HL-60/S4 treated with retinoic acid at 250 ng/mL for 4 days and 3 days (cell line): ENCODE results near the gene NFXL1.

Experiments used
- in situ Hi-C: fragments of 300-500 bp; cut with MboI; formaldehyde crosslinking; loops from 2 replicates; pipeline ENCODE4 v1.7.0; 2022; ENCODE audit warnings: low sequenced_read_pairs

Gene NFXL1

DNA sequence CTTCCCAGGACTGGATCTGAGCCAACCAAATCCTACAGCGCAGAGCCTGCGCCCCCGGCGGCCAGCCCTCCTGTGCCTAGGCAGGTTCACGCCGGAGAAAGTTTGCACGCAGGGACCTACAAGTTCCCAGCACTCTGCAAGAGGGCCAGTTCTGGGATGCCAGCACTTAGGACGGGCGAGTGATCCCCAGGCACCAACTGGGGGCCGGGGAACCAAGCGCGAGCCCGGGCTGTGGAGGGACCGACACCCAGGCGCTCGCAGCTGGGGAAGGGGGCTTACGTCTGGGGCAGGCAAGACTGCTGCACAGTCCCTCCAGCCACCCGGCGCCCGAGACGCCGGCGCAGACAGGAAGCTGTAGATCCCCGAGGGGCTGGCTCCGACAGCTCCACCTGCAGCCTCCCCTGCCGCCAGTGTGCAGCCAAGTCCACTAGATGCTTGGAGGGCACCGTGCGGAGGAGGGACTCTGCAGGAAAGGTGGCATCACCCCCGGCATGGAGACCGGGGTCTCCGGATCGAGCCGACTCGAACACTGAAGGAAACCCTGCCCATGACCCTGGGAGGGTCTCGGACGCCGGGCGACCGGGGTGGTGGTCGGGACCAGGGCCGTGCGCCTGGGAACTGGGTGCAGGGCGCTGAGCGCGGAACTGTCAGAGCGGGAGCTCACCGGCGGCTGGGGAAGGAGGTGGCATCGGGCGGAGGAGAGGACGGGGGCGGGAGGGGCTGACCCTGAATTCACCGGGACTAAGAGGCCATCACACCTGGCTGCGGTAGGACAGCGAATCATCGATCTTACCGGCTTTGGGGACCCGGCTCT lies 77.1 kb downstream of the NFXL1 start:
- in situ Hi-C loops = loop anchor here (25.0 kb wide), 1 partner anchor 125 kb away; no protein-coding TSS in a partner anchor

DNA sequence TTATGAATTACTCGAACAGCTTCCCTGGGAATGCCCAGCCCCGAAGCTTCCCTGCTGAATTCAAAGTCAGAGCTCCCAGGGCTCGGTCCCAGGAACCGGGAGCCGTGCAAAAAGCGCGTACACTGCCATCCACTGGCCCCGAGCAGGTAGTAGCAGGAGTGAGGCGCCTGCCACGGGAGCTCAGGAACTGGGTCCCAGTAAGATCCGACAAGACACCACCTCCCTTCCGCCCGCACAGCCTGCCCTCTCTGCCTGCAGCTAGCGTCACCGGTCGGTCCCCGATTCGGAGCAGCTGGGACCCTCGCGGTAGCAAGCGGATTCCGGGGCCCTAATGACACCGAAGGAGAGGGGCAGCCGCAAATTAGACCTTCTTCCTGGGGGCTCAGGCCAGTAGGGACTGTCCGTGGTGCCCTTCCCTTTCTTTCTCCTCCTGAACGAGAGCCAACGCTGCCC lies 77.7 kb downstream of the NFXL1 start:
- in situ Hi-C loops = loop anchor here (25.0 kb wide), 1 partner anchor 124 kb away; no protein-coding TSS in a partner anchor

DNA sequence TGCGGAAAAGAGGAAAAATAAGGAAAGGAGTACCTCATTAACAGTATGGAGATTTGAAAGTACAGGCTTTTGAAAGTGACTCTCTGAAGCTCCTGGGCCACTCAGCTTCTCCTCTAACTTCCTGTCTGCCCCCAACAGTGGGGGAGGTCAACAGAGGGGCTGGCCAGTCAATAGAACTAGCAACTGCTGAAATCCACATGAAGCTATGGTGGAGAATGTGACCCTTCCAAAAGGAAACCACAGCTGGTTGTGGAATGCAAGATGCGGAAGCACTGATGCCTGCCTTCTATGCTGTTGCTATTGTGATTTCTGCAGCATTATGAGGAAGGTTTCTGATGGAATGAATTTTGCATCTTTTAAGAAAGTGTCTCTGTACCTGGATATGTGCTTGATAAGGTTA lies 78.9 kb downstream of the NFXL1 start:
- in situ Hi-C loops = loop anchor here (25.0 kb wide), 1 partner anchor 123 kb away; no protein-coding TSS in a partner anchor

DNA sequence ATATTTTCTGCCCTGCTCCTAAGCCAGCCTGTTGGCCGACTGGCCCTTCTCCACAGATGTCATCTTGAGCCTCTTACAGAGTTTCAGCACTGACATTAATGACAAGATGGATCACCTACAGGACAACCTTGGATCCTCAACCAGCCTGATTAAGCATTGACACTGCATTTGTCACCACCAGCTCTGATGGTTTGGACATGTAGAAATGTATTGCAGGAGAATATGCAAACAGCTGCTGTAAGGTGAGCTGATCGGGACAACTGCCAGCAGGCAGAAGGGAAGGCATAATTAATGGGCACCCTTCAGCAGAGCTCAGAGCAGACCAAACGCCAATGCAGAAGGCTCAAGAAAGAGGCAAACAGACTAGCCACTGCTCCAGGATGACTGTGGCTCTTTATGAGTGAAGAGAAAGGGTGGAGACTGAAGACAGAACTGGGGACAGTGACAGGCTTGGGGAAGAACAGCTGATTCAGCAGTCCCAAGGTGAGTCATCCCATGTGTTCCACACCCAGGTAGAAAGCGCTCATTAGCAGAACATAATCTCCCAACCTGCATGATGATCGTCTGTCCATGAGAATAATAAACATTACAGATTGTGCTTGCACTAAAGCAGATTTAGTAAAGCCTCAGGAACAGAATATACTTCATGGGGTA lies 83.2 kb downstream of the NFXL1 start:
- in situ Hi-C loops = loop anchor here (25.0 kb wide), 1 partner anchor 119 kb away; no protein-coding TSS in a partner anchor

DNA sequence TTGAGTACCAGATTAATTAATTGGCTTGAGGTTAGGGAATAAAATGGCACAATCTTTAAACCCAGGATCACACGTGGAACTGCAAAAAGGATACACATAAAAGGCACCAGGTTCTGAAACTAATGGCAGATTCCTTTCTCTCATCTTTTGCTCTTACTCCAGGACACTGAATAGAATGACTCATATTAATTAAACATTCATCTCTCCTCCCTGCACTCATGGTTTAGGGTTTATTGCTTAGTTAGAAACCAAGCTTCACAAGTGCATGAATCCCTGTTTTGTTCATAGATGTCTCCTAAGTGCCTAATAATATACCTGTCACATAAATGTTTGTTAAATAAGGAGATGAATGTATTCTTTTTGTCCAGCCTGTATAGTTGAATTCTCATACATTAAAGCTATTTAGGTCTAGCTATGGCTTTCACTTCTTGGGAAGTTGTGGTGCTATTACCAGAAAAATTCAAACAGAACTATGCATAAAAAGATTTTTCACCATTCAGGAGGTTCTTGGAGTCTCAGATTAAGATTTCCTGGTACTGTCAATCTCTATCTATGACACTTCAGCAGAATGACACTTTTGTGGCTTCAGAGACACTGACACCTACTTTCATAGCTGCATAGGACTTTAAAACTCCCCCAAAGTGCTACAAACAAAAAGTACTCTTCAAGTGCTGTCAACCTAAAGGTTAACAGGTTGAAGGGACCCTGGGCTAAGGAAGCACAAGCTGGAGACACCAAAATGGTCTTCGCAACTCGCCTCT lies 83.9 kb downstream of the NFXL1 start:
- in situ Hi-C loops = loop anchor here (25.0 kb wide), 1 partner anchor 118 kb away; no protein-coding TSS in a partner anchor

DNA sequence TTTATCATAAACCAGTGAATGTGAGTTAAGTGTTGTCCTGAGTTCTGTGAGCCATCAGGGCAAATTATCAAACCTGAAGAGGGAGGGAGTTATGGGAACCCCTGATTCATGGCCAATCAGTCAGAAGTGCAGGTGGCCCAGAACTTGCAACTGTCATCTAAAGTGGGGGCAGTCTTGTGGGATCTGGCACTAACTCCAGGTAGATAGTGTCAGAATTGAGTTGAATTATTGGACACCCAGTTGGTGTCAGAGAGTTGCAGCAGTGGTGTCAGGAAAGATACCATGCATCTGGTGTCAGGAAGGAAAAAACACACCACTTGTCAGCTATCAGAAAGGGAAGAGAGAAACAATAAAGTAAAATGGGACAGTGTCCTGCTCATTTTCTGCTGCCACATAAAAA lies 84.9 kb downstream of the NFXL1 start:
- in situ Hi-C loops = loop anchor here (25.0 kb wide), 1 partner anchor 117 kb away; no protein-coding TSS in a partner anchor

DNA sequence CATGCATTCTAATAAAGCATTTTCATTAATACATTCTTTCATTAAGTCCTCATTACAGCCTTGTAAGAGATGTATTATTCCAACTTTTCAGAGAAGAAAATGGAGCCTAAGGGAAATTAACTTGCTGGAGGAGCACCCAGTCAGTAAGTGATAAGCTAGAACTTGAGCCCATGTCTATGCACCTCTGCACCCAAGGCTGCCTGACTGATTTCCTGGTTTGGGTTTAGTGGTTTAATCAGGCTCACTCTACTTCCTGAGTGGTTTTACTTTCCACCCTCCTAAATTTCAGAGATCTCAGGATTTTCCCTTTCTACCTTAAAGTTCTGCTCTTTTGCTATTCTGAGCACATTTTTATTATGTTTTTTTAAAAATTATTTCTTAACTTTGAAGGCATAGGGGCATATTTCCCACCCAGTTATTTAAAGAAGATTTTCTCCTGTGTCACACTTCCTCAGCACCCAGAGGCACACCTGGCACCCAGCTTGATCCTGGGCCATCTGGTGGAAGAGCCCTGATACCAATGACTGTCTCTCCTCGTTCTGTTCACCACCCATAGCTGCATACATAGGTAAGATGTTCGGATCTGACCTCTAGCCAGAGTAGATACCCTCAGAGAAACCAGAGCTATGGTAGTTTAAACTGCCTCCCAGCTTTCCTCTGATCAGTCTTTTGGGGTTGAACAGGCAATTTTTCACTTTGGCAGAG lies 86.9 kb downstream of the NFXL1 start:
- in situ Hi-C loops = loop anchor here (25.0 kb wide), 1 partner anchor 115 kb away; no protein-coding TSS in a partner anchor

DNA sequence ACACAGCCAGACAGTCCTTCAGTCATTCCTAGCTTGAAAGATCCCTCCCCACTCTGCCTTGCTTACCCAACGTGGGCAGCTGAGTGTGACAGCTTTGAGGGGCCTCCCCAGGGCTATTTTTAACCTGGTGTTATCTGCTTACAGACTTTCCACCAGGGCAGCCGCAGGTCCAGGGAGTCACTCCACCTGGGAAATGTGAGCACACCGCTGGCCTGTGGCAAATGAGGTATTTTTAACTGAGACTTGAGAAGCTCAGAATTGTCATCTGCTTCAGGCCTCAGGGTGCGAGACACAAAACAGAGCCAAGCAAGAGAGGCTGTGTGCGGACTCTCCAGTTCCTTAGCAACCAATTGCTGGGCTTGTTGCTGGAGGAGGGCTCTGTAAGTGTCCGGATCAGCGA lies 89.5 kb downstream of the NFXL1 start:
- in situ Hi-C loops = loop anchor here (25.0 kb wide), 1 partner anchor 113 kb away; no protein-coding TSS in a partner anchor

DNA sequence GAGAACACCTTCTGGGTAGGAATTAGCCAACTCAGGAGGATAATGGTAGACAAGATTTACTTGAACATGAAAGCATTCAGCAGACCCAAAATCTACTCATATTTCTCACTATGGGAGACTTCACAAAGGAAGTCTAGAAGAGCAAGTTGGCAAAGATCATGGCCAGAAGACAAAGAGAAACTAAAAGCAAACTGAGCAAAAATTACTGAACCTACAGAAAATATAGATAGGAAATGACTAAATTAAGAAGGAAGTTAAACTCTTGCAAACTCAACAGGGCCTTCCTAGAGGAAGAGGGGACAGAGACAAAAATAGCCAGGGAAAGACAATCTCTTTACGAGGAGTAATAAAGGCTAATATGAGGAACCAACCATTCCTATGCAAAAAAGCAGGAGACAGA lies 95.2 kb downstream of the NFXL1 start:
- in situ Hi-C loops = no loop called here

DNA sequence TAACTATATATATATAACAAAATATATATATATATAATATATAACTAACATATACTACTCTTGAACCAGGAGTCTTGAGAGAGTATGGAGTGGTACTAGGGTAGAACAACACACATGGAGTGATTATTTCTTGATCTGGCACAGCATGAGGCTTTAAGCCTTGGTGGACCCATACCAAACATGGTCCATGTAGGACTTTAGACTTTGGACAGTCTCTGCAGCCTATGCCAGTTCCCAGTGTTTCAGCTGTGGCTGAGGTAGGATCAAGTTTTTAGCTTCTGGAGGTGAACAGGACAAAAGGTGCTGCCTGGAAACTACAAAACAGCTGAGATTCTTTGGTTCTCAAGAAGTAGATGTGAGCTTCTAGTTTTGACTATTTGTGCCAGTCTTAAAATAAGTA lies 97.1 kb downstream of the NFXL1 start:
- in situ Hi-C loops = no loop called here

DNA sequence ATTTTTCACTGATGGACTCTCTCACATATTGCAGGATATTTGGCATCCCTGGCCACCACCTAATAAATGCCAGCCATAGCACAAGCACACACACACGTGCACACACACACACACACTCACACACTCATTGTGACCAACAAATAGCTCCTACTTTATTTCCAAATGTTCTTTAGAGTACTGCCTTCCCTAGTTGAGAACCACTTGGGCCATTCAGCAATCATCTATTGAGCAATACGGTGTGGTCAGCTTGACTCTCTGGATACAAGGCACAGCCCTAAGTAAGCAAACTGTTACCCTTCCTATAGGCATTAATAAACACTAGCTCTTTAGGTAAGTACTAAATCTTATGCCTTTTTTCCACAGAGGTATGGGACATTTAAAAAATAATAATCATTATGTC lies 97.6 kb downstream of the NFXL1 start:
- in situ Hi-C loops = no loop called here

DNA sequence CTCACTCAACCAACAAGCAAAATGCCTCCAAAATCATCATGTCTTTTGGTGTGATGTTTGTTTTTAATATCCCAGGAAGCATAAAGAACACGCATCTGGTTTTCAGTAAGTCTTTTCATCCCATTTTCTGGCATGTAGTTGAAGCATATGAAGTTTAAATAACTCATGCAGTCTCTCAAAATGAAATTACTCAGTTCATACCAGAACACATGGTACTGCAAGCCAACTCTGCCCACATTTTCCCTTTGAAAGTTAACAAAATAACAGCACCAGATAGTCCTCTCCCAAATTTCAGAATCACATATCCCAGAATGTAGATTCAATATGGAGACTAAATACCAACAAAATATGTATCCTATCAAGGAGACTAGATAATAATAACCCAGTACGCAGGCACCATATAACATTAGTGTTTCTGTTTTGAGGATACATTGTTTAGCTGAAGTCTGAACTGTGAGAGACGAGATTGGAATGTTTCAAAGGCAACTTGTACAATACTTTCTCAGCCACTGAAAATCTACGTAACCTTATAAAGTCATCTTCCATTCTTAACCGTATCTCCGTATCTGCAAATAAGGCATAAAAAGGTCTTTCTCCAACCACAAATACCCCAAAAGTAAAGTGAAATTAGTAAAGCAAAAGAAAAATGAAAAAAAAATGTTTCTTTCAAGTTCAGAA lies 99.6 kb downstream of the NFXL1 start:
- in situ Hi-C loops = no loop called here

DNA sequence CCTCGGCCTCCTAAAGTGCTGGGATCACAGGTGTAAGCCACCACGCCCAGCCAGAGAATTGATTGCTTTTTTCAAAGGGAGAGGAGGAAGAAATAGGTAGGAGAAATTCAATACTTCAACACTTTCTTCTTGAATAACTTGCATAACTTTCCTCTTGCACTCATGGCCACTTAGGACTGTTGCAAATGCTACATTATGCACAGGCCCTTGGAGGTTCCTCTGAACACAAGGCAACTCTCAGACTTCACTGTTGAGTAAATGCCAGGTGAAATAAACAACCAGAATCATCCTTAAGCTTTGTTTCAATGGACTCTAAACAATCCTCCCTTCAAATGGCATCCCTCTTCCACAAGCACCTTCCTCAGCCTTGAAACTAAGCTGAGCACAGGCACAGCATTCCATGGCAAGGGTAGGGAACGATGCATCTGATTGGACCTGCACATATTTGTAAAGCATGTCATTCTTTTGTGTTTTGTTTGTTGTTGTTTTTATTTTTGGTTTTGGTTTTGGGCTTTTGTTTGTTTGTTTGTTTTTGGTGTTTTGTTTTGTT lies 104.7 kb downstream of the NFXL1 start:
- in situ Hi-C loops = no loop called here

DNA sequence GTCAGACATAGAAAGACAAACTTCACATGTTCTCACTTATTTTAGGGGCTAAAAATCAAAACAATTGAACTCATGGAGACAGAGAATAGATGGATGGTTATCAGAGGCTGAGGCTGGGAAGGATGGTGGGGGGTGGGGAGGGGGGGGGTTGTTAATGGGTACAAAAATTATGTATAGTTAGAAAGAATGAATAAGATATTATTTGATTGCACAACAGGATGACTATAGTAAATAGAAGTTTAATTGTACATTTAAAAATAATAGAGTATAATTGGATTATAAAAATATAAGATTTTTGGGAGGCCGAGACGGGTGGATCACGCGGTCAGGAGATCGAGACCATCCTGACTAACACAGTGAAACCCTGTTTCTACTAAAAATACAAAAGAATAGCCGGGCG lies 109.8 kb downstream of the NFXL1 start:
- in situ Hi-C loops = no loop called here

DNA sequence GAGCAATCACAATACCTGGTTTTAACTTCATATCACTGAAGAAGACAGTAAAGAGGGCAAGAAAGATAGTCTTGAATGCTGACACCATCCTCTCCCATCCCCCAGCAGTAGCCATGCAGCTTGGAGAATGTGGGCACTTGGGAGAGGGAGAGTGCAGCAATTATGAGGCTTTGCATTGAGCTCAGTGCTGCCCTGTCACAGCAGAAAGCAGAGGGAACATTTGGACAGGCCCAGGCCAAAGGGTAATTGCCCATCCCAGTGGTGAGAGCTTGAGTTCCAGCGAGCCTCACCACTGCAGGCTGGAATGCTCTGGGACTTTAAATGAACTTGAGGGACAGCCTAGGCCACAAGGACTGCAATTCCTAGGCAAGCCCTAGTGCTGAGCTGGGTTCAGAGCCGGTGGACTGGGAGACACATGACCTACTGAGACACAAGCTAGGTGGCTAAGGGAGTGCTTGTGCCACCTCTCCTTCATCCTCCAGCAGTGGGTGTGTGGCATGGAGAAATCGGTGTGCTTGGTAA lies 112.8 kb downstream of the NFXL1 start:
- in situ Hi-C loops = no loop called here

DNA sequence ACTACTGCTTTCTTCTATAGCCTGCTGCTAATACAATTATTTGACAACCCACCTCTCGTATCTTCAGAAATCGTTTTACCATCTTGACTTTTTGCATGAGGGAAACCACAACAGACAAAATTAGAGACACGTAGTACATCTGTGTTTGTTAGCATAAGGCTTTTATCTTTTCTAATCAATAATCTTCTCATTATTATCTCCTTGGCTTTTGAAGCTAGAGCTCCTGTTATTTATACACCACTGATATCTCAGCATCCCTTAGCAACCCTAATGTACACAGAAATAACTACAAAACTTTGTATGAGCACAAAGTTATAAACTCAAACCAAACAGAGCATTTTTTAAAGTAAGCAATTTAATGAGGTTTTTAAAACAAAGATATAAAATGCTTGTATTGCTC lies 116.2 kb downstream of the NFXL1 start:
- in situ Hi-C loops = no loop called here
